NCI-H82 treated with DMSO at 0.1 percent for 48 hours (cell line): ENCODE results near the gene IVL.

ENCODE experiments used
- DNase-seq: peaks from one replicate; lab custom pipeline; 2025; ENCODE audit not compliant: unreplicated experiment; lab: John Stamatoyannopoulos, UW

IVL gene, protein sequence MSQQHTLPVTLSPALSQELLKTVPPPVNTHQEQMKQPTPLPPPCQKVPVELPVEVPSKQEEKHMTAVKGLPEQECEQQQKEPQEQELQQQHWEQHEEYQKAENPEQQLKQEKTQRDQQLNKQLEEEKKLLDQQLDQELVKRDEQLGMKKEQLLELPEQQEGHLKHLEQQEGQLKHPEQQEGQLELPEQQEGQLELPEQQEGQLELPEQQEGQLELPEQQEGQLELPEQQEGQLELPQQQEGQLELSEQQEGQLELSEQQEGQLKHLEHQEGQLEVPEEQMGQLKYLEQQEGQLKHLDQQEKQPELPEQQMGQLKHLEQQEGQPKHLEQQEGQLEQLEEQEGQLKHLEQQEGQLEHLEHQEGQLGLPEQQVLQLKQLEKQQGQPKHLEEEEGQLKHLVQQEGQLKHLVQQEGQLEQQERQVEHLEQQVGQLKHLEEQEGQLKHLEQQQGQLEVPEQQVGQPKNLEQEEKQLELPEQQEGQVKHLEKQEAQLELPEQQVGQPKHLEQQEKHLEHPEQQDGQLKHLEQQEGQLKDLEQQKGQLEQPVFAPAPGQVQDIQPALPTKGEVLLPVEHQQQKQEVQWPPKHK

DNA sequence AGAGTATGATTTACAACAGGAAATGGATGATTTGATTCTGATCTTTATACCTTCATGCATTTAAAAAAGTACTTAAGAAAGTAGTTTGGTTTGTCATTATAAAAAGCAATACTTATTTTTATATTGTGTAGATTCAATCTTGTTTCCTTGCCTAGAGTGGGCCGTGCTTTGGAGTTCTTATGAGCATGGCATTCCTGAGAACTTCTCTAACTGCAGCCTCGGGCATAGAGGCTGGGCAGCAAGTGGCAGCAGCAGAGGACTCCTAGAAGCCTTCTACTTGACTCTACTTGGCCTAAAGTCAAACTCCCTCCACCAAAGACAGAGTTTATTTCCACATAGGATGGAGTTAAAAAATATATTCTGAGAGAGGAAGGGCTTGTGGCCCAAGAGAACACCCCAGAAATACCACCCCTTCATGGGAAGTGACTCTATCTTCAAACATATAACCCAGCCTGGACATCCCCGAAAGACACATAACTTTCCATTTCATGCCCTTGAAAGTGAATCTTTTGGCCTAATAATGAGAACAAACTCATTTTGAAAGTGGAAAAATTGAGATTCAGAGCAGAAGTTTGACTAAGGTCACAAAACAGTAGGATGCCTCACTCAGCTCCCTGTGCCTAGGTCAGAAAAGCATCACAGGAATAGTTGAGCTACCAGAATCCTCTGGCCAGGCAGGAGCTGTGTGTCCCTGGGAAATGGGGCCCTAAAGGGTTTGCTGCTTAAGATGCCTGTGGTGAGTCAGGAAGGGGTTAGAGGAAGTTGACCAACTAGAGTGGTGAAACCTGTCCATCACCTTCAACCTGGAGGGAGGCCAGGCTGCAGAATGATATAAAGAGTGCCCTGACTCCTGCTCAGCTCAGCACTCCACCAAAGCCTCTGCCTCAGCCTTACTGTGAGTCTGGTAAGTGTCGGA is at the start of gene IVL:
TSS of gene IVL (plus strand) at position 861 of the 916 bp plus-strand sequence. CDS start 1,252 bp downstream, outside the sequence.
- DNase-seq = no peak

DNA sequence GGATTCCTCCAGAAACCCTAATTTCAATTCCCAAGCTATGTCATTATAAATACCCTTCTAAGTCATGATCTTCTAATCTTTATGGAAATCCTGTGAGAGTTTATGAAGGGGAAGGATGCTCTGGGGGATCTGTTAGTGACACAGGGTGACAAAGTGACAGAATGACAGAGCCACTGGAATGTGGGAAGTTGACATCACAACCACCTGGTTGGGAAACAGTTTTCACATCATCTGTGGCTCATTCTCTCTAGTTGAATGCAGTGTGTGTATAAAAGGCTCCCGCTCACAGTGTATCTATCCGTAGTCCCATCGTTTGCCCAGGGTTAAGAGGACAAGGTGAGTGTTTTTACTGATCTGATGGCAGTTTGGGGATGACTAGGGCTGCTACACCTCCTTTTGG is 48.6 kb upstream of the IVL start, which contains the start of gene LCE7A:
TSS of gene LCE7A (plus strand) at position 301 of the 400 bp plus-strand sequence. CDS start 702 bp downstream, outside the sequence.
- no peak for DNase-seq

DNA sequence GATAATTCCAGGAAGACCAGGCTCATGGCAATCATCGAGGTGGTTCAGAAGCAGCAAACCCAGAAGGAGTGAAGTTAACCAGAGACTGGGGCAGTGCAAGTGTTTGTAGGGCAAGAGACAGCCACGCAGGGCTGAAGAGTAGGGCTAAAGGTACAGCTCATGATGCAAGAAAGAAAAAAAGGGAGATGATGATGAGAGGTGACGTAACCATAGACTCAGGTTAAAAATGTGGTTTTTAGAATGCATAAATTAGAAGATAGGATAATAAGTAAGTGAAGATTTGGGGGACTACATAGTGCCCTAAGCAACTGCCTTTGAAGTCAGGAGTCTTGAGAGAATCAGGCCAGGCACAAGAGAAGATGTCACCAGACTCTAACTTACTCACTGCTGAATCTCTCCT is 48.2 kb upstream of the IVL start:
- no peak for DNase-seq

DNA sequence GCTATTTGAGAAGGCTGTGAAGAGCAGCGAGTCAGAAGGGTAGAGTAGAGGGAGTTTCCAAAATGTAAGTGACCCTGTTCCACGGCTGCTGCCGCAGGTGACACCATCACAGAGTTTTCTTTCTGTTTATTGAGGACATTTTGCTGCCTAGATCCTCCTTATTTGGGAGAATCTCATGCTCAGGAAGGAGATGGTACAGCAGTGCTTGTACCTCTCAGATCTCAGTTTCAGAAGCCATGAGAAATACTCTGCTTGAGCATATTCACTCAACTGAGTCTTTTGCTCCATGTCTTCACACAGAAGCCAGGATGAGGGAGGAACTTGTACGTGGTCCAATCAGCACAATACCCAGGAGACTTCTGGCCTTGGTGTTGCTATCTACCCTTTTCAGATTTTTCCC is 47.0 kb upstream of the IVL start:
- no peak for DNase-seq

DNA sequence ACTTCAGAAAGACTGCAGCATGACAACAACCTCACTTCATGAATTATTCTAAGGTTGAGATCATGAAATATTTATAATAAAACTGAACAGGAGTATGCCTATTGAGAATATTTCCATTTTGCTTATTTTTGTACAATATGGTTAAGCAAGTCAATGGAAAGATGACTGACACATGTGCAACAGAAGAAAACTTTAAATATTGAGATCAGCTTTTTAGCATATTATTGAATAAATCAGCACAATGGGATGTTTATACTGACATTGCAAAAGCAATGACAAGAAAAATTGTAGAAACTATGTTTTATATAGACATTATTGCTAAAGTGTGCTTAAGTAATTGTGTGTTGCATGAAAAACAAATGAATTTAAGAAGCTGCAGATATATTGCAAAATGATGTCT is 43.9 kb upstream of the IVL start:
- DNase-seq = no peak

DNA sequence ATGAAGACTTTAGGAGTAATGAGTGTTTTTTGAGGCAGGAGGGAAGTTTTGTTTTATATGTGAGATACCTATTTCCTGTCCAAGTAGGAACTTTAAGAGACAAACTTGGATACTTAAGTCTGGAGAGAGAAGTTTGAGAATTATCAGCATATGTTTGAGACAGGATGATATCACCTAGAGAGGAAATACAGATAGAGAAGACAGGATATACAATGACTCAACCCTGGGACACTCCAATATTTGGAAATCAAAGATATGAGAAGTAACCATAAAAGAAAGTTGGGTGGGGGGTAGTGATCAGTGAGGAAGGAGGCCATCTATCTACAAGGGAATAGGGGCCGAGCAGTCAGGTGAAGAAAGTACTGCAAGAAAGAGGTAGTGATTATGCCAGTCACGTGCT is 42.0 kb upstream of the IVL start:
- no peak for DNase-seq

DNA sequence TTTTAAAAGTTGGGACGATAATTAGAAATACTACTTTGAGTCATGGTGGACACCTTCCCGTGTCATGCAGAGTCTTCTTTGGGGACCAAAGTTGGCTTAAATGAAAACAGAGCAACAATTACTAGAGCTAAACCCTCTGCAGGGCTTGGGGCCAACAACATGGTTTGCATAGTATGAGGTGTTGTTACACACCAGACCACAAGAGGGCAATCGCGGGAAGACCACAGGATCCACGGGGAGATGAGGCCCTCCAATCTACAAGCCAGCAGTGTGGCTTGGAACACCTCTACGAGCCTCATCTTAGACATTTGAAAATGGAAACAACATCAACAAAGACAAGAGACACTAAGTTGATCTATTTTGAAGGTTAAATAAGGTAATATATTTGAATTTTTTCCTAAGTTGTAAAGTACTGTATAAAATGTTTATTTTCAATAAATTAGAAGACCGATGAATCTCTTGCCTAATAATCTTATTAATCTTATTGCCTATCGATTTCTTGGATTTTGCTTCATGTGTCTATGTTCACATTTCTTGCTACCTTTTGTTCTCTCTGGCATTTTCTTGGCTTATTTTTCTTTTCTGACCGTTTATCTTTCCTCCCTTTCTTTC is 38.4 kb upstream of the IVL start:
- peak; percentile 47 for DNase-seq

DNA sequence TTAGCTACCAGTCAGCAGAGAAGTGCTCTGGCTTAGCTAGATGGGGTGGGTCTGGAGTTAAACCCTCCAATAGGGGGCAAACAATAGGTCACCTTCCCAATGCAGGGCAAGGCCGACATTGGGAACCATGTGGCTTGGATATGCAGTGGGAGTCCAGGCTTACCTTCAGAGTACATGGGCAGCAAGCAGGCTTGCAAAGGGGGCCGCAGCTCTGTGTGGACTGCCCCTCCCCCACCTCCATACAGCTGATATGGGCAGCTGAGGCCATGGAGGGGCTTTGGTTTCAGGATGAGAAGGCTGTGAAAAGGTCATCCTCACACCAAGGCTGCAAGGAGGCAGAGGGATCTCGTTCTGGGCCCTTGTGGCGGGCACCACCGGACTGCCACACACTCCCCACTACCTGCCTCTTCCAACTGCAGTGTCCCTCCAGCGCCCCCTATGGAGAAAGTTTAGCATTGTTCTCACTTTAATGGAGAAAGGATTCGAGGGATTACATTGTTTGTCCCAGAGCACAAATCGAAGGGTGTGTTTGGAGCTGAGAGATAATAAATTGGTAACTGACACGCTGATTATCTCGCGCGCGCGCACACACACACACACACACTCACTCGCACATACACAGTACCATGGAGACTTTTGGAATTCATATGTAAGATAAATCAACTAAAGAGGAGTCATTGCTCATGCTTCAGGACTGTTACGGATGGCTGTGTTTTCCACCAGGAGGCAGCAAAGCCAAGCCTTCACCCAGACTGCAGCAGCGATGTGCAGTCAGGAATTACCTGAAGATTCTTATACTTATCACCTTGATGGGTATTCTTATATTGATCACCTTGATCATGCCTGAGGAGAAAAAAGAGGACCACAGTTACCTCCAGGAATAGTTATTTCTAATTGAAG is 37.3 kb upstream of the IVL start:
- DNase-seq = no peak

DNA sequence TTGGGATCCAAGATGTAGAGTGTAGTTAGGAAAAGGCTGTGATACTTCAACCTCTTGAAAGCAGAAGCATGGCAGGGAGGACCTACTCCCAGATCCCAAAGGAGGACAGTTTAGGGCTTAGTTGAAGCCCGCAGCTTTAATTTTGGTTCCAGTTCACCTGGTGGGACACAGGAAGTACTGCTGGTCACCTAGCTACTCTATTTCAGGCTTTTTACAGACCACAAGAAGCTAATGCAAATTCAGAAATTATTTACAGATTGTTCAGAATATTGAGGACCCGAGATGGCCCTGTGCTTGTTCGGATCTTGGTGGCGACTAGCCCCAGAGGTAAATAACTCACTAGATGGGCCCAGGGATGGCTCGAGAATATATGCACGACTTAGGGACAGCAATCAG is 36.6 kb upstream of the IVL start:
- no peak for DNase-seq

DNA sequence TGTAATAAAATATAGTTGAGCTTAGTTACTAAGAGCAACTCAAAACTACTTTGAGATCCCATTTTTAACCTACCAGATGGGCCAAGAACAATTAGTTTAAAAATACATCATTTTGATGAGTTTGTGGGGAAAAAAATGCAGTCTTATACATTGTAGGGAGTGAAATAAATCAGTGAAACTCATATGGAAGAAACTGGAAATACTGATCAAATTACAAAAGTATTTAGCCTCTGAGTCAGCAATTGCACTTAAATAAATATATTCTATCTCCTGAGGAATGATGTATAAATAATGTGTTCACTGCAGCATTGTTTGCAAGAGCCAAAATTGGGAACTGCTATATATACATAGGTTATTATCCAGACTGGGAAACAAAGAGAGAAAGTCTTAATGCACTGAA is 34.9 kb upstream of the IVL start:
- DNase-seq = no peak

DNA sequence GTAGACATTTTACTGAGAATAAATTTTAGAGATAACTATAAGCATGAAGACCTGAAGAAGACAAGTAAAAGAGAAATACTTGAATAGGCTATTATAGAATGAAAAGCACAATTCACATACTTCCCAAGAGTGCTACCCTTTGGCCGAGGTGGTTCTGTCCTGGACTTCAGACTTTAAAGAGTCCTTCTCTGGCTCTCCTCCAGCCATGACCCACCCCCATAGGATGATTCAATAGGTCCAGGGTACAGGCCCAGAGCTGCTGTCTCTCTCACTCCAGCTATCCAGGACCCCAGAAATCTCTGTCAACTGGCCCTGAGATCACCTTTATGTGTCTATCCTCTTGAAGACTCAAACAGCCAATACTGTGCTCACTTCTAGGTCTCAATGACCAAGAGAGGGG is 31.5 kb upstream of the IVL start:
- no peak for DNase-seq

DNA sequence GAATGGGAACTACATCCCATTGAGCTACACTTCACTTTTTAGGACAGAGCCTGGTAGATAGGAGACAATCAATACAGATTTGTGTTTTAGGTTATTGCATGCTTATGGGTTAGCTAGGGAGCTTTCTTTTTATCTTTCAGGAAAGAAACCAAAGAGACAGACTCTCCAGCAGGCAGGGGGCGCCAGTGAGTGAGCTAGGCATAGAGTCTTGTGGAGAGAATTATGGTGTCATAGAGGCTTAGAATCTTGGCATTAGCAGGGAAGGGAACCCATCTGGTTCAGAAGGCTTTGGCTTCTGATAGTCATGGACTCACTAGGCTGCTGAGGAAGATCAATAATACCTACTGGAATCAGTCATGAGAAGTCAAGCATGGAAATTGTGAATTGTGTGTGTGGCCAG is 30.3 kb upstream of the IVL start, which contains the start of gene SMCP:
TSS of gene SMCP (plus strand) at position 281 of the 400 bp plus-strand sequence. CDS start 6,101 bp downstream, outside the sequence.
- DNase-seq = no peak

DNA sequence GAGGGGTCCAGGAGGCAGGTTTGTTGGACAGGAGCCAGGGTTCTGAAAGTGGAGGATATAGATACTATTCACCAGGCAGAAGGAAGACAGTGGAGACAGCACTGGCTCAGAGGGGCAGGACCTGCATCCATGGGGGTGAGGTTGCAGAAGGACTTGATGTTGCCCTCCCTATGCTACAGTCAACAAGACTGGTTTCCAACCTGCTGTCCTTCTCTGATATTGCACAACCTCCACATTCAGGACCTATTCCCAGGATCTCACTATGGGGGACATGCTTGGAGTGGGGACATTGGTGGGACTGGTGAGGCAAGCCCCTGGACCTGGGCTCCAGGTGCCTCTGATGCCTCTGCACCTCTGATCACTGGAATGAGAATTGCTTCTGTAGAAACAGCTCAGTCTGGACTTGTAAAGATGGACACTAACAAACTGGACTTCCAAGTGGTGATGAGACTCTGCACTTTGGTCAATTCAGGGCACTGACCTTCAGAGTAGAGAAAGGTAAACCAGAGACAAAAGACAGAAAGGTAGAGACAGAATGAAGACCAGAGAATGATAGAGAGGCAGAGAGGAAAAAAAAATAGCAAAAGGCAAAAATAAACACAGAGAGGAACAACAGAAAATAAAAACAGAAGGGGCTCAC is 28.7 kb upstream of the IVL start:
- no peak for DNase-seq

DNA sequence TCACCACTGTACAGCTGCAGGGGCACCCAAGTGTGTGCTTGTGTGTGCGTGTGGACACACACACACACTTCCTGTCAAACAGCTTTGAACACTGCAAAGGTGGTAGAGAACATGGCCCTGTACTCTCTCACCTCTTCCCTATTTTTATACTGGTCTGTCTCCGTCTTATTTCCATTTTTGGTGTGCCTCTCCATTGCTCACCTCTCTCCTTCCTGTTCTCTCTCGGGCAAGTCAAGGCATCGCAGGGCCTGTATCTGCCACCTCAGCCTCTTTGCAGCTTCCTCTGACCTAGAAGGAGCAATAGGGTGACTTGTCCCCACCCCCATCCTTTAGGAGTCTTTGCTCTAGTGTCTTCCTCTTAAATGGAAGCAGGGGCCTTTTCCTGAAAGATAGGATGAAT is 28.0 kb upstream of the IVL start:
- no peak for DNase-seq

DNA sequence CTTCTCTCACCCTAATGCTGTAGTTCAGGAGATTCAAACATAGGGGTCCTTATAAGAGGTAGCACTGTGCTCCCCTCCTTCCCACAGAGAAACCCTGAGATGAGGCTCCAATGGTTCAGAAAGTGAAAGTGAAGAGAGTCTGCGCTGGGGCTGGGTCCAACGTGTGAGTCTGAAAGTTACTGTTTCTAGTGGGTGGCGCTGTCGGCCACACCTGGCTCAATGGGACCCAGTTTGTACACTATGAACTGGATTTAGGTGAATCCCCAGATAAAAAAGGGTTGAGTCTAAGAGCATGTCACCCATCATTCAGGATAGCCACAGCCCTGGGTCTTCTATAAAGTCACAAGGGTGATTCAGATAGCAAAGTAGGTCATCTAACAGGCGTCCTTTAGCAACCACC is 27.4 kb upstream of the IVL start:
- DNase-seq = no peak

DNA sequence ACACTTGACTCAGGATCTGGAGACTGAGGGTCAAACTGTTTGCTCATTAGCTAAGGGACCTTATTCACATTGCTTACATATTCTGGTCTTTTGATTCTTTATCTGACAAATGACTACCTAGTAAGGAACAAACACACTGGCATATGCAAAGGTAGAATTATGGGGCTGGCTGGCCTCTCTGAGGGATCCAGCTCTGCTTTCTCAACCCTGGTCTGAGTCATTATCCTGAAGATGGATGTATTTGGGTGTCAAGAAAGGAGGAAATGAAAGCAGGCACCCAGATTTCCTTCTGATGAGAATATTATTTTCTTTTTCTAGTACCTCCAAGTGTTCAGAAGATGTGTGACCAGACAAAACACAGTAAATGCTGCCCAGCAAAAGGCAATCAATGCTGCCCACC is 24.3 kb upstream of the IVL start:
- DNase-seq = no peak

DNA sequence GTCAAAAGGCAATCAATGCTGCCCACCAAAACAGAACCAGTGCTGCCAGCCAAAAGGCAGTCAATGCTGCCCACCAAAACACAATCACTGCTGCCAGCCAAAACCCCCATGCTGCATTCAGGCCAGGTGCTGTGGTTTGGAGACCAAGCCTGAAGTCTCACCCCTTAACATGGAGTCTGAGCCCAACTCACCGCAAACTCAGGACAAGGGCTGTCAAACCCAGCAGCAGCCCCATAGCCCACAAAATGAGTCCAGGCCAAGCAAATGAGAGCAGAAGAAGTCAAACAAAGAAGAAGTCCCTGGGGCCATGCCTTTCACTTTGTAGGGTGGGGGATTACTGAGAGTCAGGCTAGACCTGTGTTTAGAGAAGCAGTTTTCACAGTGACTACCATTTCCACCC is 23.8 kb upstream of the IVL start:
- DNase-seq = no peak

DNA sequence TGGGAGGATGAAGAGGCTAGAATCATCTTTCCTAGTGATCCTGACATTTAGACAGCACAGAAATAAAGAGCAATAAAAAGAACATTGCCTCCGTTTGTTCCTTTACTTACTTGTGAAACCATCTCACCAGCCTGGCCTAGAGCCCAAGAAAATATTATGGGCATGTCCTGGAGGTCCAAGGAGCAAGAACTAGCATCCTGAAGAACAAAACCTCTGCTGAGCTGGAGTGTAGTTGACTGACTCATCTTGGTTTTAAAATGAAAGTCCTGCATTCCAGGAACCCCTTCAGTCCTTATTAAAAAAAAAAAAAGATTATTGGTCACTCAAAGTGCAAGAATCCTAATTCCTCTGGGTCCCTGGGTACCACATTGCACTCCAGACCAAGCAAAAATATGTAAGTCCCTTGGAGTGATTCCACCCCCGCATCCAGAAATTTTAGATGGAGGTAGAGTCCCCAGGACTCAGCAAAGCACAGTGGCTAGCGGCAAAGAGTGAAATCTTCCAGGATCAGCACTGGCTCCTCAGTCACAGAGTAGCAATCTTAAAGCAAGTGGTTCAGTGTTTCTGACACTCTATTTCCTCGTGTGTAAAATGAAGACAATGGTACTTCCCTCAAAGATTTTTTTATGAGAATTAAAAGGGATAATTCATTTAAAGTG is 23.3 kb upstream of the IVL start:
- DNase-seq = no peak

DNA sequence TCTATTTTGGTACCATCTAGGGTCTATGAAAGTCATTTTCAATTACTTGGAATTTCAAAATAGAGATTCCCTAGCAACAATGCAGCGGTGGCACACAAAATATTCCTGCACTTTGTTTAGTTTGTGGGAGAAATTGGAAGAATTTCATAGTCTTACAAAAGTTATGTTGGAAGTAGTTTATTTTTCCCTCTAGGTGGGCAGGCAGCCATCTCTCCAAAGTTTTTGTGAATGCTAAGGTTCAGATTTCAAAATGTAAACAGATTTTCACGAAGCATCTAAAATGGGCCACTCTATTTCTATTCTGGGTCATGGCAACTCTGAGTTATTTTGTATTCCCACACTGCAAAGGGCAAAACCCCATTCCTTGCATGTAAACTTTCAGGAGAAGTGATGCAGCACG is 22.3 kb upstream of the IVL start:
- no peak for DNase-seq
